Keratinocyte (primary cell): ENCODE results near the gene KNOP1. TPM values are rescaled to one million over a fixed set of nuclear protein-coding genes. Genes with fewer than 3 reads are reported as not detected.

Source experiments
- DNase-seq: peaks from one replicate; pipeline ENCODE4 v3.0.0-alpha.2; 2011; ENCODE audit warnings: low read depth, missing footprints, low spot score
- FAIRE-seq: peaks from 2 replicates; lab custom pipeline; 2011; peaks lifted over from hg19 to GRCh38; lab: Jason Lieb, UNC
- H2AFZ ChIP-seq: 2 replicates; pipeline ENCODE4 v1.6.0; 2012; ENCODE audit warnings: low read length, control low read depth, inconsistent platforms; ENCODE audit not compliant: control insufficient read depth
- H3K27ac ChIP-seq: 2 replicates; pipeline ENCODE4 v1.5.1; 2011; ENCODE audit warnings: low read length; ENCODE audit not compliant: control insufficient read depth, insufficient read depth
- H3K27me3 ChIP-seq: 3 replicates; pipeline ENCODE4 v1.6.0; 2011; ENCODE audit warnings: low read length; ENCODE audit not compliant: control insufficient read depth, insufficient read depth; ENCODE audit errors: extremely low read depth
- H3K36me3 ChIP-seq, 2 experiments: 2 replicates in 1 of 2; 3 replicates in 1 of 2; pipeline ENCODE4 v1.5.1; 2011; ENCODE audit warnings: low read length in 2 of 2, mild to moderate bottlenecking in 1 of 2; ENCODE audit not compliant: control insufficient read depth in 2 of 2, insufficient read depth in 2 of 2; ENCODE audit errors: extremely low read depth in 1 of 2
- H3K4me1 ChIP-seq: 3 replicates; pipeline ENCODE4 v1.5.1; 2011; ENCODE audit warnings: low read length; ENCODE audit not compliant: control insufficient read depth, insufficient read depth; ENCODE audit errors: extremely low read depth
- H3K4me2 ChIP-seq: 3 replicates; pipeline ENCODE4 v1.6.0; 2011; ENCODE audit warnings: low read depth, low read length; ENCODE audit not compliant: control insufficient read depth, insufficient read depth; ENCODE audit errors: extremely low read depth
- H3K4me3 ChIP-seq, 3 experiments: fragments of 200-600 bp in 1 of 3; sonication (generic) in 1 of 3; 2 replicates in 2 of 3; 3 replicates in 1 of 3; pipeline ENCODE4 v1.5.1; 2011 to 2016; ENCODE audit warnings: low read length in 3 of 3, mild to moderate bottlenecking in 3 of 3, control low read depth in 2 of 3, inconsistent platforms in 1 of 3, low read depth in 1 of 3, mixed read lengths in 1 of 3, mixed run types in 1 of 3, moderate library complexity in 1 of 3; ENCODE audit not compliant: control insufficient read depth in 2 of 3, insufficient read depth in 2 of 3; ENCODE audit errors: extremely low read depth in 1 of 3
- H3K79me2 ChIP-seq: 2 replicates; pipeline ENCODE4 v1.6.0; 2012; ENCODE audit warnings: low read length; ENCODE audit not compliant: control insufficient read depth, insufficient read depth
- H3K9ac ChIP-seq: 3 replicates; pipeline ENCODE4 v1.6.0; 2011; ENCODE audit warnings: low read length; ENCODE audit not compliant: control insufficient read depth, insufficient read depth; ENCODE audit errors: extremely low read depth
- H3K9me1 ChIP-seq: 3 replicates; pipeline ENCODE4 v1.6.0; 2011; ENCODE audit warnings: low read length; ENCODE audit not compliant: control insufficient read depth, insufficient read depth; ENCODE audit errors: extremely low read depth
- H3K9me3 ChIP-seq: 2 replicates; pipeline ENCODE4 v1.5.1; 2012; ENCODE audit warnings: low read depth, low read length; ENCODE audit not compliant: control insufficient read depth
- H4K20me1 ChIP-seq: 3 replicates; pipeline ENCODE4 v1.6.0; 2011; ENCODE audit warnings: low read length; ENCODE audit not compliant: control insufficient read depth, insufficient read depth; ENCODE audit errors: extremely low read depth
- EZH2 ChIP-seq: IDR thresholded peaks from one replicate; pipeline ENCODE4 v1.6.1; 2012; ENCODE audit warnings: inconsistent platforms, mild to moderate bottlenecking, low read length, moderate library complexity
- dilution Hi-C: fragments of 300-500 bp; cut with MboI; formaldehyde crosslinking; loops from one replicate; pipeline ENCODE4 v1.7.0; 2020; ENCODE audit warnings: low sequenced_read_pairs; ENCODE audit not compliant: extremely low pct_ligation_motif_present
- polyA plus RNA-seq, 5 experiments: library from polyadenylated mRNA; depleted of rRNA in 3 of 5; stranded (reverse) in 3 of 5; stranded (forward) in 1 of 5; unstranded in 1 of 5; fragments of >200 nt; gene quantifications; 1 replicate in 1 of 5; 2 replicates in 3 of 5; 3 replicates in 1 of 5; pipeline versions ENCODE4 v1.2.1 to v1.2.3, GENCODE V29; 2011 to 2012; ENCODE audit warnings: missing spikeins in 2 of 5, low read depth in 1 of 5, low replicate concordance in 1 of 5
- TF ChIP-seq, protein P1 (sequence below), 3 experiments: IDR thresholded peaks in 1 of 3; conservative IDR thresholded peaks in 1 of 3; optimal IDR thresholded peaks in 1 of 3; 2 replicates in 2 of 3; 3 replicates in 1 of 3; pipeline versions ENCODE3 to v1.5.1; 2011; ENCODE audit warnings: low read length in 3 of 3, mild to moderate bottlenecking in 3 of 3, moderate library complexity in 2 of 3, control low read depth in 1 of 3, inconsistent platforms in 1 of 3; ENCODE audit not compliant: insufficient read depth in 2 of 3; ENCODE audit errors: extremely low read depth in 1 of 3

KNOP1 gene
- polyA plus RNA-seq, 1 donor (not counting 4 experiments of a cell fraction or from before 2014, with no cell fraction given) = 19.8 TPM

DNA sequence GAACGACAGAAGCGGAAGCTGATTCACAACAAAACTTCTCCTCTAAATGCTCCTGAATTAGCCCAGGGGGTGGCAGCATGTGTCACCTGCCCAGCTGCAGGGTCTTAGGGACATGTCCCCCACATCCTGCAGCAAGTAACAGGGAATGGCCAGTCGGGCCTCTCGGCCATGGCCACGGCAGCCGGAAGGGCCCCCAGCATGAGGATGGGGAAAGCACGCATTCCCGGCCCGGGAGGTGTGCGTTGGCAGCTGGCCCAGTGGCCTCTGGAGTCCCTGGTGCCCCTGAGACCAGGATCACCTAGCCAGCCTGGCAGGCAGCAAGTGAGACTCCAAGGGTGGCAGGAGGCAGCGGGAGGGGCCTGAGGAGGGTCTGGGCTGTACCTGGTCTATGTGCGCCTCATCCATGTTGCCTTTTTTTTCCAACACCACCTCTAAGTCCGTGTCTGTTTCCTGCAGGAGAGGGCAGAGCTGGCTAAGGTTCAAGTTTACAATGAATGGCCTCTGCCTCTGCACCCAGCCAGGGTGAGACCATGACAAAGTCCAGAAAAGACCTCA, 7.0 kb downstream of the KNOP1 start:
- Histone ChIP-seq H3K9ac (no peak overlapping the region), H3K27ac (no peak overlapping the region), H3K27me3 (no peaks in the 10 kb centered on the region), H3K4me1 (peaks cover 5% of the 10 kb centered on the region), H3K9me1 (no peaks in the 10 kb centered on the region), H4K20me1 (no peaks in the 10 kb centered on the region), H3K4me3 (no peak overlapping the region), H3K4me2 (no peak overlapping the region), H3K9me3 (no peaks in the 10 kb centered on the region), H3K36me3 (peaks cover 20 to 23% of the 10 kb centered on the region in 2 experiments), H3K79me2 (peaks cover 32% of the 10 kb centered on the region), H2AFZ (no peak overlapping the region)
- DNase-seq (no peak), FAIRE-seq (no peak)
- dilution Hi-C loops = no loop called here
- no peak for TF ChIP-seq EZH2
- TF ChIP-seq, protein P1, sequence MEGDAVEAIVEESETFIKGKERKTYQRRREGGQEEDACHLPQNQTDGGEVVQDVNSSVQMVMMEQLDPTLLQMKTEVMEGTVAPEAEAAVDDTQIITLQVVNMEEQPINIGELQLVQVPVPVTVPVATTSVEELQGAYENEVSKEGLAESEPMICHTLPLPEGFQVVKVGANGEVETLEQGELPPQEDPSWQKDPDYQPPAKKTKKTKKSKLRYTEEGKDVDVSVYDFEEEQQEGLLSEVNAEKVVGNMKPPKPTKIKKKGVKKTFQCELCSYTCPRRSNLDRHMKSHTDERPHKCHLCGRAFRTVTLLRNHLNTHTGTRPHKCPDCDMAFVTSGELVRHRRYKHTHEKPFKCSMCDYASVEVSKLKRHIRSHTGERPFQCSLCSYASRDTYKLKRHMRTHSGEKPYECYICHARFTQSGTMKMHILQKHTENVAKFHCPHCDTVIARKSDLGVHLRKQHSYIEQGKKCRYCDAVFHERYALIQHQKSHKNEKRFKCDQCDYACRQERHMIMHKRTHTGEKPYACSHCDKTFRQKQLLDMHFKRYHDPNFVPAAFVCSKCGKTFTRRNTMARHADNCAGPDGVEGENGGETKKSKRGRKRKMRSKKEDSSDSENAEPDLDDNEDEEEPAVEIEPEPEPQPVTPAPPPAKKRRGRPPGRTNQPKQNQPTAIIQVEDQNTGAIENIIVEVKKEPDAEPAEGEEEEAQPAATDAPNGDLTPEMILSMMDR (optimal IDR thresholded peaks at IDR 0.05 in 1 of 3, IDR thresholded peaks at IDR 0.05 in 1 of 3, conservative IDR thresholded peaks at IDR 0.05 in 1 of 3; ENCODE audit: extremely low read depth in 1 of 3, insufficient read depth in 2 of 3, low read length in 3 of 3) = no peak

DNA sequence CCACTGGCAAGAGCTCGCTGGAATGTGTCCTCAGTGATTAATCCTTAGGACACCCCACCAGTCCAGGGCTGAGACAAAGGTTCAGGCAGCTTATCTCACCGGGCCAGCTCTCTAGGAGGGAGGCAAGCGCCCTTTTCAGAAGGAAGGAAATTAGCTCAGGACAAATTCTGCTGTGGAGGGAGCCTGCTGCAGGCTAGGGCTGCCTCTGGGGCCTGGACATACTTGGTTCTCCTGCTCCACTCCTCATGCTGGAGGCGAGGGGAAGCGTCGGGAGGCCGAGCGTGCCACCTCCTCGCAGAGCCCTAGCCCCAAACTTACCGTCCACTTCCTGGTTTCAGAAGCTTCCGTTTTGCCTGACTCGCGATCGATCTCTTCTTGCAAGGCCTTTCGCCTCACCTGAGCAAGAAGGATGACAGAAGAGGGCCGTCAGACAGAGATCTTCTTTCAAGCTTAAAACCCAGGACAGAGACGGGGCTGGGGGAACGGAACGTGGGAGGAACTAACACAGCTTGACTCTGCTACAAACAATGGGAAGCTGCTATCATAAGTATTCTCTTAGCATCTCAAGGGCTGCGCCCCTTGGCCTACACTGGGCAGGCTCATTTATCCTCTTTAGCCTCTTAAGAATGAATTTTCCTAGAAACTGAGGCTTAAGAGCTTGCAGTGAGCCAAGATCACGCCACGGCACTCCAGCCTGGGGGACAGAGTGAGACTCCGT, 7.7 kb downstream of the KNOP1 start:
- TF ChIP-seq, protein P1 (optimal IDR thresholded peaks at IDR 0.05 in 1 of 3, IDR thresholded peaks at IDR 0.05 in 1 of 3, conservative IDR thresholded peaks at IDR 0.05 in 1 of 3; ENCODE audit: extremely low read depth in 1 of 3, insufficient read depth in 2 of 3, low read length in 3 of 3) = no peak
- no peak for TF ChIP-seq EZH2
- Histone ChIP-seq H3K27me3 (no peaks in the 10 kb centered on the region), H3K9me1 (no peaks in the 10 kb centered on the region), H3K4me3 (no peak overlapping the region), H3K4me2 (no peak overlapping the region), H3K9ac (no peak overlapping the region), H4K20me1 (no peaks in the 10 kb centered on the region), H2AFZ (no peak overlapping the region), H3K9me3 (no peaks in the 10 kb centered on the region), H3K79me2 (peaks cover 29% of the 10 kb centered on the region), H3K36me3 (peaks cover 23 to 25% of the 10 kb centered on the region in 2 experiments), H3K27ac (no peak overlapping the region), H3K4me1 (peaks cover under 1% of the 10 kb centered on the region)
- dilution Hi-C loops = no loop called here
- DNase-seq (no peak), FAIRE-seq (no peak)
